Measurements from ENCODE around the gene GPLD1. TPM values are rescaled to one million over a fixed set of nuclear protein-coding genes. Genes with fewer than 3 reads are reported as not detected.

GPLD1 gene
- total and polyA plus RNA-seq, 2 donors from 2014 or later: 0.41 to 0.94 TPM

DNA sequence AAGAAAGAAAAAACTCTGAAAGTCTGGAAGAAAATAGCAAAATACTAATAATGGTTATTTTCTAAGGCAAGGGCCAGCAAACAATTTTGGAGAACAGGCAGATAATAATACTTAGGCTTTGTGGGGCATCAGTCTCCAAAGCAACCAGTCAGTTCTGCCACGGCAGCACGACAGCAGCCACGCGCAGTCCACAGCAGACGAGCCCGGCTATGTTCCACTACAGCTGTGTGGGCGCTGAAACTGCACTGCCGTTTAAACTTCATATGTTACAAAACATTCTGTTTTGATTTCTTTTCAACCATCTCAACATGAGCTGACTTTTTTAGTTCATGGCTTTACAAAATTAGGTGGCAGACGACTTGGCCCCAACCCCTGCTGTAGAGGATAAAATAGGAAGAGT lies 56.8 kb downstream of the GPLD1 start:
- no peaks in the 10 kb centered on the region for H3K27me3 ChIP-seq (ENCODE audit: control insufficient read depth, insufficient read depth, low read length)
- intact Hi-C loops (cut with DNase I): no loop called here
- no peak for FAIRE-seq

DNA sequence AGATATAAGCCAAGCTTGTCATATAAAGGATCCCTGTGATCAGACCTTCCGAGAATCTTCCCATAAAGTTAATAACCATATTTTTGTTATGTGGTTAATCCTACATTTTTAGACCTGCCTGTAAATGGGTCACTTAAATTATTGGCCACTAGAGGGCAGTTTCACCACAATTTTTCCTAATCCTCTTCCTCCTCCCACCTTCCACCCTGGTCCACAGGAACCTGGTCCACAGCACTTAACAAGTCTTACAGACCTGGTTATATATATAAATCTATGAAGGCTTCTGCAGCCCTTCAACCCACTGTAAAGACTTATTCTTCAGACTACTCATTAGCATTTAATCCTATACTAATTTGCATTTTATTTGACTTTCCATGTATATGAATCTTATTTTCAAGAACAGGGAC lies 58.3 kb downstream of the GPLD1 start:
- DNase-seq: peak in 2 of 5 donors; percentile 21 to 42
- TF ChIP-seq, protein P1, sequence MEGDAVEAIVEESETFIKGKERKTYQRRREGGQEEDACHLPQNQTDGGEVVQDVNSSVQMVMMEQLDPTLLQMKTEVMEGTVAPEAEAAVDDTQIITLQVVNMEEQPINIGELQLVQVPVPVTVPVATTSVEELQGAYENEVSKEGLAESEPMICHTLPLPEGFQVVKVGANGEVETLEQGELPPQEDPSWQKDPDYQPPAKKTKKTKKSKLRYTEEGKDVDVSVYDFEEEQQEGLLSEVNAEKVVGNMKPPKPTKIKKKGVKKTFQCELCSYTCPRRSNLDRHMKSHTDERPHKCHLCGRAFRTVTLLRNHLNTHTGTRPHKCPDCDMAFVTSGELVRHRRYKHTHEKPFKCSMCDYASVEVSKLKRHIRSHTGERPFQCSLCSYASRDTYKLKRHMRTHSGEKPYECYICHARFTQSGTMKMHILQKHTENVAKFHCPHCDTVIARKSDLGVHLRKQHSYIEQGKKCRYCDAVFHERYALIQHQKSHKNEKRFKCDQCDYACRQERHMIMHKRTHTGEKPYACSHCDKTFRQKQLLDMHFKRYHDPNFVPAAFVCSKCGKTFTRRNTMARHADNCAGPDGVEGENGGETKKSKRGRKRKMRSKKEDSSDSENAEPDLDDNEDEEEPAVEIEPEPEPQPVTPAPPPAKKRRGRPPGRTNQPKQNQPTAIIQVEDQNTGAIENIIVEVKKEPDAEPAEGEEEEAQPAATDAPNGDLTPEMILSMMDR (IDR thresholded peaks at IDR 0.05; ENCODE audit: borderline replicate concordance, extremely low read depth, insufficient read depth): peak; percentile 52
- no peak for FAIRE-seq
- Histone ChIP-seq H3K9me3 (ENCODE audit: control insufficient read depth in 2 of 3, insufficient read depth in 1 of 3, low read length in 3 of 3) (no peaks in the 10 kb centered on the region), H3K9ac (ENCODE audit: low read length in 3 of 3) (no peak overlapping the region), H3K27ac (ENCODE audit: low read depth in 2 of 2, low read length in 2 of 2) (no peak overlapping the region), H3K4me1 (ENCODE audit: control insufficient read depth in 2 of 3, insufficient read depth in 2 of 3, low read depth in 1 of 3, low read length in 3 of 3) (no peaks in the 10 kb centered on the region), H3K27me3 (ENCODE audit: control insufficient read depth, insufficient read depth, low read length) (no peaks in the 10 kb centered on the region), H3K36me3 (ENCODE audit: control insufficient read depth in 2 of 3, insufficient read depth in 3 of 3, low read length in 3 of 3) (peaks cover 0 to 3% (median 0%) of the 10 kb centered on the region in 3 donors), H3K4me3 (ENCODE audit: low read length in 3 of 3) (no peak overlapping the region)
- intact Hi-C loops (cut with DNase I): no loop called here

More for the DNA sequence above, 56.8 kb downstream of the GPLD1 start:
- TF ChIP-seq, protein P1 (IDR thresholded peaks at IDR 0.05; ENCODE audit: borderline replicate concordance, extremely low read depth, insufficient read depth): no peak
- peaks cover 0 to 5% (median 0%) of the 10 kb centered on the region in 3 donors for H3K36me3 ChIP-seq (ENCODE audit: control insufficient read depth in 2 of 3, insufficient read depth in 3 of 3, low read length in 3 of 3)
- H3K9me3 ChIP-seq (ENCODE audit: control insufficient read depth in 2 of 3, insufficient read depth in 1 of 3, low read length in 3 of 3): no peaks in the 10 kb centered on the region
- DNase-seq: no peak
- no peak overlapping the region for H3K27ac ChIP-seq (ENCODE audit: low read depth in 2 of 2, low read length in 2 of 2)
- no peak overlapping the region for H3K9ac ChIP-seq (ENCODE audit: low read length in 3 of 3)
- no peaks in the 10 kb centered on the region for H3K4me1 ChIP-seq (ENCODE audit: control insufficient read depth in 2 of 3, insufficient read depth in 2 of 3, low read depth in 1 of 3, low read length in 3 of 3)
- no peak overlapping the region for H3K4me3 ChIP-seq (ENCODE audit: low read length in 3 of 3)

DNA sequence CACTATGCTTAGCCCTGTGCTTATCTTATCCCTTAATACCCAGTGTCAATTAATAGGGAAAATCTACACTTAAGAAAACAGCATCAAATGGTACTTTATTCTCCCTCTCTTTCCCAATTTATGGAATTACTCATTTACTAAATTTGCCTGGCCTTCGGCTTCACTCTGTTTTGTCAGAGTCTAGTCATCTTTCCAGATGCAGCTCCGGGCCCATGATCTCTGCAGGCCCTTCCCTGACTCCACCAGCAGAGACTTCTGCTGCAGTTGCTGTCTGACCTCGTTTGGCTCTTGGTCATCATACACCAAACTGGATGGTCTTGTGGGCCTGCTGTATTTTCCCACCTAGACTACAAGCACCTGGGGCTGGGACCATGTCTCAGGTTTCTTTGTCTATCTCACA lies 59.3 kb downstream of the GPLD1 start:
- H3K36me3 ChIP-seq (ENCODE audit: control insufficient read depth in 2 of 3, insufficient read depth in 3 of 3, low read length in 3 of 3): peaks cover 0 to 8% (median 7%) of the 10 kb centered on the region in 3 donors
- DNase-seq: no peak
- H3K9ac ChIP-seq (ENCODE audit: low read length in 3 of 3): no peak overlapping the region
- no peak overlapping the region for H3K27ac ChIP-seq (ENCODE audit: low read depth in 2 of 2, low read length in 2 of 2)
- FAIRE-seq: no peak
- intact Hi-C loops (cut with DNase I): no loop called here
- TF ChIP-seq, protein P1 (IDR thresholded peaks at IDR 0.05; ENCODE audit: borderline replicate concordance, extremely low read depth, insufficient read depth): no peak
- no peaks in the 10 kb centered on the region for H3K9me3 ChIP-seq (ENCODE audit: control insufficient read depth in 2 of 3, insufficient read depth in 1 of 3, low read length in 3 of 3)
- no peaks in the 10 kb centered on the region for H3K27me3 ChIP-seq (ENCODE audit: control insufficient read depth, insufficient read depth, low read length)
- H3K4me3 ChIP-seq (ENCODE audit: low read length in 3 of 3): no peak overlapping the region
- no peaks in the 10 kb centered on the region for H3K4me1 ChIP-seq (ENCODE audit: control insufficient read depth in 2 of 3, insufficient read depth in 2 of 3, low read depth in 1 of 3, low read length in 3 of 3)

DNA sequence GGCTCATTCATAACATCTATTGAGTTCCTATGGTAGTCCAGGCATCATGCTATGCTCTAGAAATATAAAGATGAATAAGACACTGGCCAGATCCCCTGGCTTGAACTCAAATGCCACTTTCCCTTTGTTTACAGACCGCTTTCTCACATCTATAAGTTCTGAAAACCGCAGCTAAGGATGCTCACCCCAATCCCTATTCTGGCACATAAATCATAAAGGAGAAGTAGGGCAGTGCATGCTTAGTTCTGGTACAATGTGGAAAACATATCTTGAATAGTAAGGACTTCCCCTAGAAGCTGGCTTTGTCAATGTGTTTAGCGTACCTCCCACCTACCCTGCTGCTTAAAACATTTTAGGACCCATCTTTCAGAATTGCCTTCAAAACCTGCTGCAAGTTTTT lies 60.2 kb downstream of the GPLD1 start:
- DNase-seq (no peak), FAIRE-seq (no peak)
- peaks cover 0 to 17% (median 15%) of the 10 kb centered on the region in 3 donors for H3K36me3 ChIP-seq (ENCODE audit: control insufficient read depth in 2 of 3, insufficient read depth in 3 of 3, low read length in 3 of 3)
- intact Hi-C loops (cut with DNase I): no loop called here
- H3K4me1 ChIP-seq (ENCODE audit: control insufficient read depth in 2 of 3, insufficient read depth in 2 of 3, low read depth in 1 of 3, low read length in 3 of 3): no peaks in the 10 kb centered on the region
- TF ChIP-seq, protein P1 (IDR thresholded peaks at IDR 0.05; ENCODE audit: borderline replicate concordance, extremely low read depth, insufficient read depth): no peak
- no peak overlapping the region for H3K4me3 ChIP-seq (ENCODE audit: low read length in 3 of 3)
- no peak overlapping the region for H3K27ac ChIP-seq (ENCODE audit: low read depth in 2 of 2, low read length in 2 of 2)
- H3K9ac ChIP-seq (ENCODE audit: low read length in 3 of 3): no peak overlapping the region
- no peaks in the 10 kb centered on the region for H3K27me3 ChIP-seq (ENCODE audit: control insufficient read depth, insufficient read depth, low read length)
- H3K9me3 ChIP-seq (ENCODE audit: control insufficient read depth in 2 of 3, insufficient read depth in 1 of 3, low read length in 3 of 3): no peaks in the 10 kb centered on the region
